Uterus (tissue), 4 donors: ENCODE data around the gene U2SURP. TPM values are rescaled to one million over a fixed set of nuclear protein-coding genes. Genes with fewer than 3 reads are reported as not detected.
"Not testable (repeated sequence)": the region's sequence is repeated elsewhere in the genome, so short reads cannot be mapped to it uniquely, and the experiment has no call there.

Experiments
- DNase-seq, 2 donors: peaks; one replicate each; pipeline ENCODE4 v3.0.0-alpha.2; 2019 to 2020
- H3K27ac ChIP-seq, 2 donors: fragments of 200-600 bp; sonication (generic); 1 replicate in 1 of 2; 2 replicates in 1 of 2; pipeline ENCODE4 v1.5.1; 2016 to 2018
- H3K27me3 ChIP-seq, 2 donors: fragments of 200-600 bp; sonication (generic); one replicate each; pipeline ENCODE4 v1.5.1; 2018 to 2019; ENCODE audit warnings: control low read depth in 1 of 2
- H3K36me3 ChIP-seq, 2 donors: fragments of 200-600 bp; sonication (generic); one replicate each; pipeline ENCODE4 v1.5.1; 2019; ENCODE audit warnings: control low read depth in 1 of 2
- H3K4me1 ChIP-seq, 2 donors: fragments of 200-600 bp; sonication (generic); one replicate each; pipeline ENCODE4 v1.5.1; 2018 to 2019; ENCODE audit warnings: control low read depth in 1 of 2
- H3K4me3 ChIP-seq, 2 donors: fragments of 200-600 bp; sonication (generic); 1 replicate in 1 of 2; 2 replicates in 1 of 2; pipeline ENCODE4 v1.5.1; 2018 to 2019; ENCODE audit warnings: mild to moderate bottlenecking in 1 of 2
- H3K9me3 ChIP-seq, 2 donors: fragments of 200-600 bp; sonication (generic); one replicate each; pipeline ENCODE4 v1.5.1; 2019; ENCODE audit warnings: control low read depth in 1 of 2
- CTCF ChIP-seq, 4 experiments: fragments of 200-600 bp in 2 of 4; fragments of 450-650 bp in 2 of 4; sonication (generic) in 2 of 4; IDR thresholded peaks; one replicate each; pipeline ENCODE4 v1.5.1; 2016 to 2019; ENCODE audit warnings: antibody characterized with exemption in 4 of 4, mild to moderate bottlenecking in 2 of 4, moderate library complexity in 1 of 4
- POLR2A ChIP-seq, 2 donors: fragments of 450-650 bp; IDR thresholded peaks; one replicate each; pipeline ENCODE4 v1.6.1; 2016; ENCODE audit warnings: antibody characterized with exemption in 2 of 2, mild to moderate bottlenecking in 1 of 2, moderate library complexity in 1 of 2
- intact Hi-C: fragments of 100-400 bp; cut with DNase I; formaldehyde crosslinking; loops from one replicate; pipeline ENCODE4 v1.15.1; 2023; ENCODE audit warnings: low total_unique reads
- total RNA-seq, 4 donors: library from RNA; depleted of rRNA in 3 of 4; stranded (reverse); fragments of >200 nt in 3 of 4; gene quantifications; one replicate each; pipeline versions ENCODE4 v1.1.0 to v1.2.4, GENCODE V29; 2014 to 2023
- donor health status: DM: yes; HTN: yes; CAD: no.

Gene U2SURP
- total RNA-seq, 4 donors from 2014 or later, result 43.3 to 178 (median 87.2) TPM

- no peak for TF ChIP-seq POLR2A (IDR thresholded peaks at IDR 0.05)
- TF ChIP-seq CTCF (IDR thresholded peaks at IDR 0.05), result no peak
- Histone ChIP-seq H3K36me3 (no peaks in the 10 kb centered on the region), H3K27me3 (no peaks in the 10 kb centered on the region)
Measured at GRCh38 chr3:143045639-143046038, 44.3 kb downstream of the U2SURP start.

GRCh38 chr3:143046075-143046474, 44.7 kb downstream of the U2SURP start:
- intact Hi-C loops, H3K4me1 ChIP-seq, H3K27me3 ChIP-seq, H3K27ac ChIP-seq, H3K36me3 ChIP-seq, DNase-seq, H3K4me3 ChIP-seq, H3K9me3 ChIP-seq: not testable (repeated sequence)

More at GRCh38 chr3:143045639-143046038, 44.3 kb downstream of the U2SURP start:
- Histone ChIP-seq H3K4me1 (no peaks in the 10 kb centered on the region), H3K4me3 (no peak overlapping the region), H3K9me3 (no peaks in the 10 kb centered on the region), H3K27ac (no peak overlapping the region)
- intact Hi-C loops, result no loop called here
- DNase-seq, result no peak

GRCh38 chr3:143054011-143054410, 52.6 kb downstream of the U2SURP start:
- Histone ChIP-seq H3K36me3 (no peaks in the 10 kb centered on the region), H3K27ac (no peak overlapping the region), H3K27me3 (no peaks in the 10 kb centered on the region), H3K4me1 (no peaks in the 10 kb centered on the region), H3K4me3 (no peak overlapping the region), H3K9me3 (no peaks in the 10 kb centered on the region)
- intact Hi-C loops, result no loop called here
- no peak for DNase-seq
- no peak for TF ChIP-seq CTCF (IDR thresholded peaks at IDR 0.05)
- TF ChIP-seq POLR2A (IDR thresholded peaks at IDR 0.05), result no peak

DNA sequence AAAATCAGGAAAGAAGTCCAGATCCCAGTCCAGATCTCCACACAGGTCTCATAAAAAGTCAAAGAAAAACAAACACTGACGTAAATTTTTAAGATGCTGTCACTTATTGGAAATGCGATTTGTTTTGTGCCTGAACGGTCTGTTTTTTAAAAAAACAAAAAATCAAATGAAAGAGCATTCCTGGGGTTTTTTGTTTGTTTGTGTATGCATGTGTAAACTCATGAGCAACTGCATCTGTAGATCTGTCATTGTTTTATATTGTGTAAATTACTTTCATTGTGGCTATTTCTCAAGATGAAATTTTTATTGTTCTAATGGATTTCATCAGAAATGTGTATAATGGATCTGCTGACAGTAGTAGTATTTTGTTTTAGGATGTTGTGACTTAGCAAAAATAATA, 55.0 kb downstream of the U2SURP start:
- intact Hi-C loops, result no loop called here
- Histone ChIP-seq H3K4me3 (no peak overlapping the region), H3K27ac (no peak overlapping the region), H3K36me3 (no peaks in the 10 kb centered on the region), H3K27me3 (no peaks in the 10 kb centered on the region), H3K9me3 (no peaks in the 10 kb centered on the region), H3K4me1 (no peaks in the 10 kb centered on the region)
- TF ChIP-seq CTCF (IDR thresholded peaks at IDR 0.05) (no peak), POLR2A (IDR thresholded peaks at IDR 0.05) (no peak)
- no peak for DNase-seq

- H3K9me3 ChIP-seq, result no peaks in the 10 kb centered on the region
- no peaks in the 10 kb centered on the region for H3K27me3 ChIP-seq
- no peaks in the 10 kb centered on the region for H3K4me1 ChIP-seq
- no peak overlapping the region for H3K4me3 ChIP-seq
- no peaks in the 10 kb centered on the region for H3K36me3 ChIP-seq
- no peak overlapping the region for H3K27ac ChIP-seq
- intact Hi-C loops, result no loop called here
- no peak for DNase-seq
- TF ChIP-seq POLR2A (IDR thresholded peaks at IDR 0.05) (no peak), CTCF (IDR thresholded peaks at IDR 0.05) (no peak)
Measured at GRCh38 chr3:143060906-143061305, 59.5 kb downstream of the U2SURP start.

DNA sequence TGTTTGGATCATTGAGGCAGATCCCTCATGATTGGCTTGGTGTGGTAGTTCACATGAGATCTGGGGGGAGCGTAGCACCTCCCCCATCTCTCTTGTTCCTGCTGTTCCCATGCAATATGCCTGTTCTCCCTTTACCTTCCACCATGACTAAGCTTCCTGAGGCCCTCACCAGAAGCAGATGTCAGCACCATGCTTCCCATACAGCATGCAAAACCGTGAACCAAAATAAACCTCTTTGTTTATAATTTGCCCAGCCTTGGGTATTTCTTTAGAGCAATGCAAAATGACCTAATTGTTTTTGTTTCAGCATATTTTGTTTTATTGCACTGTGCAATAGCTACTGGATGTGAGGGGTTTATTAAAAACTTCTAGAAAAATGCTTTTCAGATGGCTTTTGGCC, 61.6 kb downstream of the U2SURP start:
- H3K27me3 ChIP-seq, result no peaks in the 10 kb centered on the region
- no peak overlapping the region for H3K27ac ChIP-seq
- no peak for DNase-seq
- peaks cover 0 to 8% of the 10 kb centered on the region in 2 donors for H3K4me1 ChIP-seq
- TF ChIP-seq POLR2A (IDR thresholded peaks at IDR 0.05), result no peak
- no peak for TF ChIP-seq CTCF (IDR thresholded peaks at IDR 0.05)
- H3K4me3 ChIP-seq, result no peak overlapping the region
- intact Hi-C loops, result no loop called here
- no peaks in the 10 kb centered on the region for H3K36me3 ChIP-seq
- H3K9me3 ChIP-seq, result no peaks in the 10 kb centered on the region
